Fibroblast of lung (primary cell): ENCODE measurements around the gene OR6K6. TPM values are rescaled to one million over a fixed set of nuclear protein-coding genes. Genes with fewer than 3 reads are reported as not detected.

Experiments
- DNase-seq, 2 donors: peaks; one replicate each; pipeline versions ENCODE4 v3.0.0 to v3.0.0-alpha.2; 2010; ENCODE audit warnings: low read depth in 2 of 2
- H2AFZ ChIP-seq: 2 replicates; pipeline ENCODE4 v1.5.1; 2012; ENCODE audit warnings: low read length, control low read depth, inconsistent platforms
- H3K27ac ChIP-seq: 2 replicates; pipeline ENCODE4 v1.5.1; 2011; ENCODE audit warnings: low read length, control low read depth; ENCODE audit not compliant: insufficient read depth
- H3K27me3 ChIP-seq: 2 replicates; pipeline ENCODE4 v1.5.1; 2011; ENCODE audit warnings: mild to moderate bottlenecking, low read length; ENCODE audit not compliant: control insufficient read depth, insufficient read depth
- H3K36me3 ChIP-seq: 2 replicates; pipeline ENCODE4 v1.5.1; 2011; ENCODE audit warnings: low read length; ENCODE audit not compliant: control insufficient read depth, insufficient read depth
- H3K4me1 ChIP-seq: 2 replicates; pipeline ENCODE4 v1.5.1; 2011; ENCODE audit warnings: low read length; ENCODE audit not compliant: control insufficient read depth, insufficient read depth; ENCODE audit errors: extremely low read depth
- H3K4me2 ChIP-seq: 2 replicates; pipeline ENCODE4 v1.5.1; 2011; ENCODE audit warnings: low read length, control low read depth; ENCODE audit not compliant: insufficient read depth; ENCODE audit errors: extremely low read depth
- H3K4me3 ChIP-seq, 4 experiments: fragments of 200-600 bp in 1 of 4; sonication (generic) in 1 of 4; replicated peaks in 1 of 4; 2 replicates each; pipeline ENCODE4 v1.5.1; 2011 to 2016; ENCODE audit warnings: low read length in 4 of 4, low read depth in 3 of 4, mild to moderate bottlenecking in 3 of 4, control low read depth in 2 of 4, inconsistent platforms in 1 of 4, mixed read lengths in 1 of 4; ENCODE audit not compliant: insufficient read depth in 1 of 4; ENCODE audit errors: control extremely low read depth in 1 of 4
- H3K79me2 ChIP-seq: 2 replicates; pipeline ENCODE4 v1.5.1; 2012; ENCODE audit warnings: mild to moderate bottlenecking, low read length, inconsistent platforms; ENCODE audit not compliant: control insufficient read depth, insufficient read depth
- H3K9ac ChIP-seq: 2 replicates; pipeline ENCODE4 v1.5.1; 2011; ENCODE audit warnings: mild to moderate bottlenecking, low read length, control low read depth; ENCODE audit not compliant: insufficient read depth
- H3K9me3 ChIP-seq: 2 replicates; pipeline ENCODE4 v1.5.1; 2012; ENCODE audit warnings: low read depth, low read length; ENCODE audit not compliant: control insufficient read depth, insufficient read depth
- H4K20me1 ChIP-seq: 2 replicates; pipeline ENCODE4 v1.5.1; 2011; ENCODE audit warnings: low read length; ENCODE audit not compliant: control insufficient read depth, insufficient read depth; ENCODE audit errors: extremely low read depth
- EZH2 ChIP-seq: IDR thresholded peaks from 2 replicates; pipeline ENCODE4 v1.5.1; 2012; ENCODE audit warnings: low read length, control low read depth, mild to moderate bottlenecking; ENCODE audit errors: missing control alignments
- polyA plus RNA-seq, 2 donors: library from polyadenylated mRNA; depleted of rRNA in 1 of 2; stranded (reverse) in 1 of 2; unstranded in 1 of 2; fragments of >200 nt; gene quantifications; 2 replicates each; pipeline ENCODE4 v1.2.1, GENCODE V29; 2011 to 2012; ENCODE audit warnings: missing spikeins in 1 of 2
- total RNA-seq: library from RNA; depleted of rRNA; stranded (reverse); fragments of >200 nt; gene quantifications from 2 replicates; pipeline ENCODE4 v1.2.1, GENCODE V29; 2014
- TF ChIP-seq, protein P1 (sequence below), 2 donors: IDR thresholded peaks in 1 of 2; conservative IDR thresholded peaks in 1 of 2; 1 replicate in 1 of 2; 2 replicates in 1 of 2; pipeline ENCODE4 v1.5.1; 2011 to 2012; ENCODE audit warnings: low read length in 2 of 2, control low read depth in 1 of 2, inconsistent platforms in 1 of 2, low read depth in 1 of 2, mild to moderate bottlenecking in 1 of 2

The OR6K6 gene
- total and polyA plus RNA-seq, 2 donors (not counting 1 experiment from before 2014, with no cell fraction given), result not detected

DNA sequence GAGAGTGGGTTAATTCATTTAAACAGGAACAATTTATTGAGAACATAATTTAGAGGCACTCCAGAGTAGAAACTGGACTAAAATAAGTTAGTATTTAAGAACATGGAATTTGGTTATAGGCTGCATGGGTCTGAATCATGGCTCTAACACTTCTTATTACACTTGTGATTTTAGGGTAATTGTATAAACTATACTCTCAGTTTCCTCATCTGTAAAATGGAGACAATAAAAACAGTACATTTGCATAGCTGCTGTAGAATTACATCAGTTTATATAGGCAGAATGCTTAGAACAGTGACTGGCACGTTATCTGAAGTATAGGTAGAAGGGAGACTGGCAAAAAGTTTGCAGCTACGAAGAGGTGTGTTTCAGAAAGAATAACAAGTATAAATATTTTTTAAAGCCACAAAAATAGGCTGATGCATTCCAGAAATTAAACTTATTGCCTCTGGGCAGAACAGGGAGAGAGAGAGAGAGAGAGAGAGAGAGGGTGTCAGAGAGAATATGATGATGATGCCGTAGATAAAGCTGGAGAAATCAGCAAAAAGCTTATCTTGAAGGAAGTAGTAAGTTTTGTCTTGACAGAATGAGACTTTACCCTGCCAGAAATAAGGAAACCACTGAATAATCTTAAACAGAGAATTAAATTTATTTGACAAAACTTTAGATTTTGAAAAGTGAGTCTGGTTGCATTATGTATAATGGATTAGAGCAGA, 25.9 kb upstream of the OR6K6 start:
- no peak overlapping the region for H3K4me3 ChIP-seq
- no peaks in the 10 kb centered on the region for H4K20me1 ChIP-seq
- no peaks in the 10 kb centered on the region for H3K36me3 ChIP-seq
- H3K9me3 ChIP-seq, result no peaks in the 10 kb centered on the region
- no peaks in the 10 kb centered on the region for H3K4me1 ChIP-seq
- no peaks in the 10 kb centered on the region for H3K79me2 ChIP-seq
- no peak overlapping the region for H3K9ac ChIP-seq
- H3K27ac ChIP-seq, result no peak overlapping the region
- no peak for DNase-seq
- H2AFZ ChIP-seq, result no peak overlapping the region
- H3K27me3 ChIP-seq, result no peaks in the 10 kb centered on the region
- TF ChIP-seq, protein P1, sequence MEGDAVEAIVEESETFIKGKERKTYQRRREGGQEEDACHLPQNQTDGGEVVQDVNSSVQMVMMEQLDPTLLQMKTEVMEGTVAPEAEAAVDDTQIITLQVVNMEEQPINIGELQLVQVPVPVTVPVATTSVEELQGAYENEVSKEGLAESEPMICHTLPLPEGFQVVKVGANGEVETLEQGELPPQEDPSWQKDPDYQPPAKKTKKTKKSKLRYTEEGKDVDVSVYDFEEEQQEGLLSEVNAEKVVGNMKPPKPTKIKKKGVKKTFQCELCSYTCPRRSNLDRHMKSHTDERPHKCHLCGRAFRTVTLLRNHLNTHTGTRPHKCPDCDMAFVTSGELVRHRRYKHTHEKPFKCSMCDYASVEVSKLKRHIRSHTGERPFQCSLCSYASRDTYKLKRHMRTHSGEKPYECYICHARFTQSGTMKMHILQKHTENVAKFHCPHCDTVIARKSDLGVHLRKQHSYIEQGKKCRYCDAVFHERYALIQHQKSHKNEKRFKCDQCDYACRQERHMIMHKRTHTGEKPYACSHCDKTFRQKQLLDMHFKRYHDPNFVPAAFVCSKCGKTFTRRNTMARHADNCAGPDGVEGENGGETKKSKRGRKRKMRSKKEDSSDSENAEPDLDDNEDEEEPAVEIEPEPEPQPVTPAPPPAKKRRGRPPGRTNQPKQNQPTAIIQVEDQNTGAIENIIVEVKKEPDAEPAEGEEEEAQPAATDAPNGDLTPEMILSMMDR (conservative IDR thresholded peaks at IDR 0.05 in 1 of 2, IDR thresholded peaks at IDR 0.05 in 1 of 2; ENCODE audit: low read depth in 1 of 2, low read length in 2 of 2), result no peak
- TF ChIP-seq EZH2, result no peak
- no peak overlapping the region for H3K4me2 ChIP-seq

DNA sequence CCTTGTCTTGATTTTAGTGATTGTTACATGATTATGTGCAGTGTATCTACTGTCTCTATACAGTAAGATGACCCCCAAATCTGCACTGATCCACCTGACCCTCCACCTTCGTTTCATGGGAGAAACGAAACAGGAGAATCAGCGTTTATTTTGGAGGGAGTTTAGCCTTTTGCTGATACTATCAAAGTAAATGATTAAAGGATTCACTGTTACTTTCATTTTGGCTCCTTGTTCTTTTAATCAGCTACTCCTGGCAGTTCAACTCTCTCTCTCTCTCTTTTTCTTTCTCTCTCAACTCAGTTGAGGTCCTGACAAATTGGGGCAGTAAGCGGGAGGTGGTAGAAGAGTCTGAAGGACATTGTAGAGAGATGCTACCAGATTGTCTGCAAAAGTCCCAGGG, 24.1 kb upstream of the OR6K6 start:
- H3K4me3 ChIP-seq, result no peak overlapping the region
- H3K36me3 ChIP-seq, result no peaks in the 10 kb centered on the region
- no peak for DNase-seq
- H3K9ac ChIP-seq, result no peak overlapping the region
- no peaks in the 10 kb centered on the region for H3K27me3 ChIP-seq
- H3K27ac ChIP-seq, result no peak overlapping the region
- H3K9me3 ChIP-seq, result no peaks in the 10 kb centered on the region
- H3K79me2 ChIP-seq, result no peaks in the 10 kb centered on the region
- H4K20me1 ChIP-seq, result no peaks in the 10 kb centered on the region
- H3K4me1 ChIP-seq, result no peaks in the 10 kb centered on the region
- H3K4me2 ChIP-seq, result no peak overlapping the region
- TF ChIP-seq EZH2, result no peak
- TF ChIP-seq, protein P1 (conservative IDR thresholded peaks at IDR 0.05 in 1 of 2, IDR thresholded peaks at IDR 0.05 in 1 of 2; ENCODE audit: low read depth in 1 of 2, low read length in 2 of 2), result no peak
- no peak overlapping the region for H2AFZ ChIP-seq

DNA sequence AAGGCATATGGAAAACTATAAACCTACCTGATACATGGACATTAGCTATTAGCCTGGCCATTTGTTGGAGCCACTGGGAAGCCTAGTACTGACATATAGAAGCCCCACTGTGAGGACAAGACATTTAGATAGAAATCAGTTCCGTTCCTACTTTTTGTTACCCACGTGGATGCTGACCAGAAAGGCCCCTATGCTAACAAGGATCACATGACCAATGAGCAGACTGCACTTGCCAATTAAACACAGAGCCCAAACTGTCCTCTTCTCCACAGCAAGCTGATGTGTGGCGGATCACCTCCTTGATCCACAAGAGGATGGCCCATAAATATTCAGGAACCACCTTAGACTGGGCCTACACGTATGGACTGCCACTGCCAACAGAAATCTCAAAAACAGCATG, 22.8 kb upstream of the OR6K6 start:
- Histone ChIP-seq H3K79me2 (no peaks in the 10 kb centered on the region), H2AFZ (no peak overlapping the region), H3K4me3 (no peak overlapping the region), H3K27ac (no peak overlapping the region), H4K20me1 (no peaks in the 10 kb centered on the region), H3K4me1 (no peaks in the 10 kb centered on the region), H3K36me3 (no peaks in the 10 kb centered on the region), H3K4me2 (no peak overlapping the region), H3K27me3 (no peaks in the 10 kb centered on the region), H3K9me3 (no peaks in the 10 kb centered on the region), H3K9ac (no peak overlapping the region)
- TF ChIP-seq, protein P1 (conservative IDR thresholded peaks at IDR 0.05 in 1 of 2, IDR thresholded peaks at IDR 0.05 in 1 of 2; ENCODE audit: low read depth in 1 of 2, low read length in 2 of 2), result no peak
- no peak for TF ChIP-seq EZH2
- DNase-seq, result no peak
